CD4-positive, alpha-beta T cell treated with Interleukin-6 for 4 hours (primary cell): ENCODE data around the gene NOP14.
A peak's percentile ranks its signal among the peaks of the same experiment; 100 is the strongest.
"Not testable (repeated sequence)": the region's sequence is repeated elsewhere in the genome, so short reads cannot be mapped to it uniquely, and the experiment has no call there.

Experiments
- DNase-seq: peaks from one replicate; pipeline ENCODE4 v3.0.0-alpha.2; 2020; ENCODE audit warnings: mixed read lengths

Gene NOP14

DNA sequence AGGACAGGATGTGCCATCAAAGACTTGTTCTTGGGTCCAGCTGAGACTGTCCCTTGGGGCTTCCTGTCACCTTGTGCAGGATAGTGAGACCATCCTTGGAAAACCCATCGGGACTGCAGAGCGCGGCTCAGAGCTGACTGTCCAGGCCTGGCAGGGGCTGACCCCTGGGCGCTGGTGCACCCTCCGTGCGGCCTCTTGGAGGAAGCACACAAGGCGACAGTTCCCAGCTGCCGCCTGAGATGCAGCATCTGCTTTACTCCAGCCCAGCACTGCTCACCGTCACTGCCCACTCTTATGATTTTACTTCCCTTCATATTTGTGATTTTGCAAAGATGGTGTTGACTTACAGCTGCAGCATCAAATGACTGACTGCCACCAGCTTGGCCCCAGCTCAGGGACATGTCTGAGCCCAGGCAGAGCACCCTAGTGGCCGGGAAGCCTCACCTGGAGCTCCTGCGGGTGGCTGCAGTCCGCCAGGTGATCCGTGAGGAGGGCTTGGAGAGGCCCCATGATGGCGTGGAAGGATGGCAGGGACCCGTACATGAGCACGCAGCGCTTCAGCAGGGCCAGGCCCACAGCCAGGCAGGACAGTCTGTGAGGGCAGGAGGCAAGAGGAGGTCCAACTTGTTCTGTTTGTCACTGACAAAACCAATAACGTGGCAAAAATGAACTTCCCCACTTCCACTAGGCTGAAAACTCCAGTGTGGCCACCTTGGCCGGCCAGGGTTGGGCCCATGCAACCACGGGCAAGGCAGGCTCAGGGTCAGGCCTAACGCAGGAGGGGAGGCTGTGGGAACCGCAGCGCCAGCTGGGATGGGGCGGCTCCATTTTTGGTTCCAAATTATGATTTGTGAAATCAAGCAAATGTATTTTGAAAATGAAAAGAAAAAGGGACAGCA, 21.8 kb downstream of the NOP14 start:
- DNase-seq, result no peak

DNA sequence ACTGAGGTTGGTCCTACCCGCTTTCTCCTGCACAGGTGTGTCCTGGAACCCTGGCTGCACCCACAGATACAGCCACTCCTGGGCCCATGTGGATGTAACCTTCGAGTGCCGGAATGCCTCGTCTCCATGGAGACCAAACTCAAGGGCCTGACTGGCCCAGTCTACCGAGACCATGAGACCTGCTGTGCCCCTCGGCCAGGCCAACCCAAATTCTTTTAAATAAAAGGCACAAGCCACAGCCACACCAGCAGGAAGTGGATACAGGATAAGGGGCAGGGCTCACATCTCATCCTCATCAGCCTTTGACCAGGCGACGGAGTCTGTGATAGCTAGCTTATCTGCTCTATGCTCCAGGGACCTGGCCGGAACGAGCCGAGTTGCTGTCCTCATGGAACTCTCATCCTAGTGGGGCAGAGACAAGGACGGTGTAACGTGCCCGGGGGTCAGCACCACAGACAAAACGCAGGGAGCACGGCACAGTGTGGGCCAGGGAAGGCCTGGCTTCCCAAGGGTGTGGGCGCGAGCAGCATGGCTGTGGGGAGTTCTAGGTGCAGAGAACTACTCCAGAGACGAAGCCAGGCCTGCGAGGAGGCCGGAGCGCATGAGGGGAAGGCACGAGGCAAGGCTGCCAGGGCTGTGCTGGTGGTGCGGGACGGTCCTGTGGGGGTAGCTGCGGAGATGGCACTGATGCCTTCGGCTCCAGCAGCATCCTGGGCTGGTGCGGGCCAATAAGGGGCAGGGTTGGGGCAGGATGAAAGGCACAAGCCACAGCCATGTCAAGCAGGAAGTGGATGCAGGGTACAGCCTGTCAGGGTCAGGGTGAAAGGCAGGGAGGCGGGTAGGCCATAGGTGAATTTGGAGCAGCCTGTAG, 22.7 kb downstream of the NOP14 start:
- DNase-seq, result no peak

DNA sequence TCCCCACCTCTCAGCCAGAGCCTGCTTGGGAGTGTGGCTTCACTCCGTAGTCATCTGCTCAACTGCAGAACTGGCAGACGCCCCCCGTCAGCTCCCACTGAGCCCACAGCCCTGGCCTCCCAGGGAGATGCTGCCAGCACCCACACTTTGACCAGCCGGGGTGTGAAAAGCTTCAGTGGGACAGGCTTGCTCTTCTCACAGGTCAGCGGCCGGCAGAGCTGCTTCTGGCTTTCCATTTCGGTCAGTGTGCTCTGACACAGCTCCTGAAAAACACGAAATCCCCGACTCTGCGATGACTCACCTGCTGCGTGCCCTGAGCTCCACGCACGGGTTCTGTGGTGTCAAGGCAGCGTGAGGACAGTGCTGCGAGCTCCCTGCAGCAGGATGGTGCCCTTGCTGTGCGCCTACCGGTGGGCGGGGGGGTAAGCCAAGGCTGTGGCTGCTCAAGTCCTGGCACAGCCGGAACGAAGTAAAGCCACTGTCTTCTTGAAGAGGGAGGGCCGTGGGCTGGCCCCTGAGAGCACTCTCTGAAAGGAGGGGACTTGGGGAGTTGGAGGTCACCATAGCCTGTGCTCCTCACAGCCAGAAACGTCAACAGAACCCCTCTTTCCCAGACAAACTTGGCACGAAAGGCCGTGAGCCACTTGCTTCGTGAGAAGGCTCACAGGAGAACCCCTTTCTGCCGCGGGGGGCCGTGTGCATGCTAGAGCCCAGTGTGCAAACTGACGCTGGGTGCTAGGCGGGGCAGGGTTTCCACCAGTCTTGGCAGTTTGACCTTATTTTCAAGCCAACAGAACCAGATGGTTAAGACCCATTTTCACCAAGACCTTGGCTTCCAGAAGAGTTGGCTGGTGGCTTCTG, 23.6 kb downstream of the NOP14 start:
- no peak for DNase-seq

DNA sequence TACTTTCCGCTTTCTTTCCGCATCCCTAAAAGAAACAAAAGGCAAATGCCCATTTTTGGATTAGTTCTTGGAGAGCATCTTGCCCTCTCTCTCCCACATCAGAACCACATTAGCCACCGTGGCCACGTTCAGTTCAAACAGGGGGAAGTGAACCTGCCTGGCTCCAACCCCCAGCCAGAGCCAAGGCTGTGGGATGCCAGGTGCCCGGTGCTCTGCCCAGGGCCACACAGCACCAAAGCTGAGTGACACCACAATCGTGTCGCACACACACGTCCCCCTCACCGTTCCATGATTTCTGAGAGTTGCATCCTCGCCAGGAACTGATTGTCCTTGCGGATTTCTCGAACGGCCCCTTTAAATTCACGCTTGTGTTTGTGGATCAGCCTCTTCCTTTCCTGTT, 24.3 kb downstream of the NOP14 start:
- no peak for DNase-seq

DNA sequence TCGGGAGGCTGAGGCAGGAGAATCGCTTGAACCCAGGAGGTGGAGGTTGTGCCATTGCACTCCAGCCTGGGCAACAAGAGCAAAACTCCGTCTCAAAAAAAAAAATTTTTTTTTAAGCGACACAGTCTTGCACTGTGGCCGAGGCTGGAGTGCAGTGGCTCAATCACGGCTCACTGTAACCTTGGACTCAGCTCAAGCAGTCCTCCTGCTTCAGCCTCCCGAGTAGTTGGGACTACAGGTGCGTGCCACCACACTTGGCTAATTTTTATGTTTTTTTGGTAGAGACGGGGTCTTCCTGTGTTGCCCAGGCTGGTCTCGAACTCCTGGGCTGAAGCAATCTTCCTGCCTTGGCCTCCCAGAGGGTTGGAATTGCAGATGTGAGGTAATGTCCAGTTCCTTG, 24.8 kb downstream of the NOP14 start:
- DNase-seq, result not testable (repeated sequence)

DNA sequence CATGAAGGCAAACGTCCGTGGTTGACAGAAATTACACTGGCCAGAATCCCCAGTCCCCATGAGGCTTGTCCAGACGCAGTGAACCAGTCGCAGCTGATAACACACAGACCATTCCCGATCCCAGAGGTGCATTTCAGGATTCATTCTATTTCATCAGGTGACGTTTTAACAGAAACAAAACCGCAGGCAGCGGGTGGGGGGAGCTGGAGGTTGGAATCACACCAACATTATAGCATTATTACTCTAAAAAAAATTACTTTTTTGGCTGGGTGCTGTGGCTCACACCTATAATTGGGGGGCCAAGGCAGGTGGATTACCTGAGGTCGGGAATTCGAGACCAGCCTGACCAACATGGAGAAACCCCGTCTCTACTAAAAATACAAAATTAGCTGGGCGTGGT, 25.2 kb downstream of the NOP14 start:
- no peak for DNase-seq

GRCh38 chr4:2937146-2937857, 25.9 kb downstream of the NOP14 start:
- DNase-seq, result no peak

DNA sequence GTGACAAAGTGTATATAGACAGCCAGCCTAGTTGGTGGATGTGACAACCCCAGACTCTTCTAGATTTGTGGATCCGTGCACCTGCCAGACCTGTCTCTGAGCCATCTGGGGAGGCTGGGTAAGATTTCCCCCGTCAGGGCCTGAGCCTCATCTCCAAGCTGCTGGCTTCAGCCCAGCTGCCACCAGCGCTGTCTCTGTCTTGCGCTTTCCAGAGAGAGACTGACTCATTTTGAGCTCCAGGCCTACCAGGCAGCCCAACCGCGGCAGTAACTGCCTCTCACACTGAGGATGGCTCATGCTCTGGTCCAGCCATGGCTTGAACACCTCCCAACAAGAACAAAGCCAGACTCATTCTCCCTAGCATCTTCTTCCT, 26.4 kb downstream of the NOP14 start:
- peak; percentile 55 for DNase-seq

DNA sequence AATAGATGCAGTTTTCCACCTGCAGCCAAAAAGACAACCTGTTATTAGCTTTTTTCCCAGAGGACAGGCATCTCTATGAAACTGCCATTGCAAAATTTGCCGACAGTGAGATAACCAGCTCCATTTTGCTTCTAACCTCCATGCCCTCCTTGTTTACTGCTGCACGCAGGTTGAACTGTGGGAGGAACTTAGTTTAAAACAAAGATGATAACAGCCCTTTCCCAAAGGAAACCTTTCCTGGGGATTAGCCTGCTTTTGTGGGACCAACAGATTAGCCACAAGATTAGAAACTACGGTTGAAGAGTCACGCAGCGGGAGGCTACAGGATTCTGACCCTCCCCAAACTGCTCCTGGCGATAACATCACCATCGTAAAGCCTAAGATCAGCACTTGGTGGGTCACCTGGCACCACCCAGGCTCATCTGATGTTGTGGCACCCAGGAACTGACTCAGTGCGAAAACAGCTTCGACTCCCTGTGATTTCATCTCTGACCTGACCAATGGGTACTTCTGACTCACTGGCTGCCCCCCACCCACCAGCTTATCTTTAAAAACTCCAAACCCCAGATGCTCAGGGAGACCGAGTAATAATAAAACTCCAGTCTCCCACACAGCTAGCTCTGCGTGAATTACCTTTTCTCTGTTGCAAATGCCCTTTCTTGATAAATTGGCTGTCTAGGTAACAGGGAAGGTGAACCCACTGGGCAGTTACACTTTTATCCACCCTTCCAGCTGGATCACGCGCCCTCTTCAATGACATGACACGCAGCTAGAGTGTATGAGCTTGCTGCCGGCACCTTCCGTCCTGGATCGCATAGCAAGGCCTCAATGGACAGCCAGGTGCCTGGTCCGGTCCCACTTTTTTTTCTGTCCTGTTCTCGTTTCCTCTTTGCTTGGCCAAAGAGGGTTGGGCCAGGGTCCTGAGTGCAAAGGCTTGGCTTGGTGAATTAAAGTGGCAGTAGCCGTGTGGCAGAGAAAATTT, 27.2 kb downstream of the NOP14 start:
- peak; percentile 65 for DNase-seq

DNA sequence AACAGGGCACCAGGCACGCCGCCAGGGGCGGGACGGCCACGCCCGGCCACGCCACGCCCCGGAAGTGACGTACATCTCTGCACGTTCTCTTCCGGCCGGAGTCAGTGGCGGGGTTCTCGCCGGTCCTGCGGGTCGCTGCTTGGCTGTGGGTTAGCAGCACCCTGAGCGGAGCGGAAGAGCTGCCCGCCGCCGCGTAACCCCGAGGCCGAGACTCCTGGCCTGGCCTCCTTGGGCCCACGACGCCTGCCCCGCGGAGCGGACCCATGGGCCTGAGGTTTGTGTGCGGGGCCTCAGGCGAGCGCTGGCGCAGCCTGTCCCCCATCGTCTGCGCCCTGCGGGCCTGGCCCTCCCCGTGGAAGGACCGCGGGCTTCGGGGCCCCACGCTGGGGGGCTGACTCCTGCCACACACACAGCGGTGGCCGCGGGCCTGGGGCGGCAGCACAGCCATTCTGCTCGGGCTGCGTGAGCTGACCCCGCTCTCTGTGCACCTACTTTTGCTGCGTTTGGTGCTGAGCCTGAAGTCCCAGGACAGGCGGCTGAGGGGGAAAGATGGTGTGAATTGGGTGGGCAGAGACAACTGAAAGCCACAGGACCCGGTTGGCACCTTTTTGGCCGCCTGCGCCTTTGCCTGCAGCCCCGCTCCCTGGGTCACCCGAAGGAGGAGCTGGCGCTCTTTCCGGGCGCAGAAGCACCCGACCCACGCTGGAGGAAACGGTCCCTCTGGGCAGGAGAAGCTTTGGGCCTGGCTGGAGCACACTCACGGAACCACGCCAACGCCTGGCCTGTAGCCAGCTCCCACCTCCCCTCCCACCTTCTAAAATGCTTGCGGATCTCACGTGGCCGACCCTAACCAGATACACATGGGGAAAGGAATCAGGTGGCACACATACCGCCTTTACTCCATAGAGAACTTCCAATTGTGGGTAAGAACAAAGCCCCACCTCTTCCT, 28.1 kb downstream of the NOP14 start:
- DNase-seq, result peak; percentile 97

DNA sequence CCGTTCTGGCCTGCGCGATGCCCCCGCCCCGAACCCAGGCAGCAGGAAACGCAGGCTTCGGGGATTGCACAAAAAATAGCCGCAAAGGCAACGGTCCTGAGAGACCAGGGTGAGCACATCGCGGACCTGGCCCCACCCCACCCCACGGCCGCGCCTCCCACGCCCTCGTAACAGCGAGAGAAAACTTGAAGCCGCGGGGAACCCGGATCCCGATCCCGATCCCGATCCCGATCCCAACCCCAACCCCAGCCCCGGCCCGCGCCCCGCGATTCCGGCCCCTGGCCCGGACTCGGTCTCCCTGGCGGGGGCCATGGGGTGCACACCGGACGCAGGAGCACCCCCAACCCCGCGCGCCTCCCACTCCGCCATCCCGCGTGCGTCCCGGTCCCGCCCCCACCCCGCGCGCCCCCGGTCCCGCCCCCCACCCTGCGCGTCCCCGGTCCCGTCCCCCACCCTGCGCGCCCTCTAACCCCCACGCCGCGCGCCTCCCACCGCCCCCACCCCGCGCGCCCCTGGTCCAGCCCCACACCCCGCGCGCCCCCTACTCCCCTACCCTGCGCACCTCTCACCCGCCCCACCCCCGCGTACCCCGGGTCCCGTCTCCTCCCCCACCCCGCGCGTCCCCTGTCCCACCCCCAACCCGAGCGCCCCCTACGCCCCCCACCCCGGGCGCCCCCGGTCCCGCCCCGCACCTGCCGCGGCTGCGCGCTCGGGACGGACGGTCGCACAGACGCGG, 29.0 kb downstream of the NOP14 start:
- DNase-seq, result peak; percentile 71

- no peak for DNase-seq
These were observed 29.6 kb downstream of the NOP14 start for GRCh38 chr4:2933566-2934076.

DNA sequence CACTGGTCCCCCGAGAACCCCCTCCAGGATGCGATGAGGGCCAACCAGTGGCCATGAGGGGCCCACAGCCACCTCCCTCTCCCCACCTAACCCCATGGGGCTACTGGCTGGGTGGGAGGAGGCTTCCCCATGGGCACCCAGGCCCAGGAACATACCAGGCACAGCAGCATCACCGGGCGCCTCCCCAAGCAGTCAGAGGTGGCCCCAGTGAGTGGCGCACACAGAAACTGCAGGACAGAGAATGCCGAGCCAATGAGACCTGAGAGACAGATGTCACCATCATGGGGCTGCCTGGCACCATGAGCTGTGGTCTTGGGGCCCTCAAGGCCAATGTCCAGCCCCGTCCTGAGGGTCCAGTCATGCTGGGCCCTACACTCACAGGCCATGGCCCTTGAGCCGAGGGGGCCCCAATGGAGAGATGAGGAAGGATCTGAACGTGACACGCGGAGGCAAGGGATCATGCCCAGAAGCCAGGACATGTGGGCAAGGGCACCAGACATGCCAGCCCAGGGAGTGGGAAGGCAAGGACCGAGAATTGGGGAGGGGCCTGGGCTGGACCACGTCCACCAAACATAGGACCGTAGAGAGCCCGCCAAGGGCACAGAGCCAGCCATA, 30.1 kb downstream of the NOP14 start:
- DNase-seq, result no peak

DNA sequence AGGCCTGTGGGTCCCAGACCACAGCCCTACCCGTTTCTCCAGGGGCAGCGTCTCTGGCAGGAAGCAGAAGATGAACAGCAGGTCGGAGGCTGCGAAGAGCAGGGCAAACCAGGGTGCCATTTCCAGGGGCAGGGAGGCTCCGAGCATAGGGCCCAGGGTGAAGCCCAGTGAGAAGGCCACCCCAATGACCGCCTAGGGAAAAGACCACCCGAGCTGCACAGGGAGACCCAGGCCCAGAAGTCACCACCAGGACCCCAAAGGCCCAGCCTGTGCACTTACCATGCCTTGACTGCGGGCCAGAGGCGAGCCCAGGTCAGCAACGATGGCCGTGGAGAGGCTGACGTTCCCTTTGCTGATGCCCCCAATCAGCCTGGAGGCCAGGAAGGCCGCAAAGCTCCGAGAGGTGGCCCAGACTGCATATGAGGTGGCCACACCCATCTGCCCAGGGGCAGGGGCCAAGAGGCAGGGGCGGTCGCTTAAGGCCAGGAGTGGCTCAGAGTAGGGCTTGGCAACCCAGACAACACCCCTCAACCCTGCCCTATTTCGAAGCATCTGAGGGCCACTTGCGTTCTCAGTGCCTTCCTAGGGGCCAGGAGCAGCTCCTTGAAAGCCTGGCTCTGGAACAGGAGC, 30.8 kb downstream of the NOP14 start:
- no peak for DNase-seq

DNA sequence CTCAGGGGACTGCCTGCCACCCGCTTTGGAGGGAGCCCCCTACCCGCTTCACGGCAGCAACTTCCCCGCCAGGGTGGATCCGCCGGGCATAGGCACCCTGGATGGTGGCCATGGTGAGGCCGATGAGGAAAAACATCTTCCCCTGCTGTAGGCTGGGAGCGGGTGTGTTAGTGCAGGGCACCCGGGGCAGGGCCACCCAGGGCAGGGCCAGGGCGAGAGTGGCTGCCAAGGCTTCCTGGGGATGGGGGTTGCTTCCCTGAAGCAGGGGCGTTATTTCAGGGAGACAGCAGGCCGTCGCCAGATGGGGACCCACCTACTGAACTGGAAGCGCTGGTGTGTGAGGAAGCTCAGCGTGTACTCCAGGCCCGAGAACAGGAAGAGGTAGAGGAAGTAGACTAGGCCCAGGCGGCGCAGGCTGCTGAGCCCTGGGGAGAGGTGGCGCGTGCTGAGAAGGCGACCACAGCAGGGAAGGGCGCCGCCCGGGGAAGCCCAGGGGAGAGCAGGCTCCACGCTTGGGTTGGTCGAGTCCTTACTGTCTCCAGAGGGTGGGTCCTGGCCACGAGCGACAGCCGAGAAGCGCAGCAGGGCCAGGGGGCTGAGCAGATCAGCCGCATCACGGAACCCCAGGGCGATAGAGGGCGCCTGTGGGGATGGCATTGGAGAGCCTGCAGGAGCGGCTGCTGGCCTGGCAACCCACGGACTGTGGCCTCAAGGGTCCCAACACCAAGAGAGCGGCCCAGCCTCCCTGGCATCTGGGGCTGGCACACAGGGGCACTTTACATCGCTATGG, 31.5 kb downstream of the NOP14 start:
- peak; percentile 70 for DNase-seq

GRCh38 chr4:2930758-2931511, 32.3 kb downstream of the NOP14 start:
- no peak for DNase-seq
